GM18507 (cell line): ENCODE results near the gene ACCSL.

Experiments
- DNase-seq: peaks from one replicate; pipeline ENCODE4 v3.0.0; 2011; ENCODE audit warnings: low read depth; ENCODE audit not compliant: insufficient read length; ENCODE audit errors: extremely low spot score
- FAIRE-seq: peaks from 2 replicates; lab custom pipeline; 2011; peaks lifted over from hg19 to GRCh38; lab: Jason Lieb, UNC

ACCSL gene

GRCh38 chr11:44088871-44089270 lies 41.1 kb downstream of the ACCSL start:
- FAIRE-seq (no peak), DNase-seq (no peak)

- DNase-seq (no peak), FAIRE-seq (no peak)
Observed at GRCh38 chr11:44090539-44090938, 42.8 kb downstream of the ACCSL start.

GRCh38 chr11:44094260-44094868 lies 46.6 kb downstream of the ACCSL start:
- peak; percentile 88 for FAIRE-seq
- DNase-seq: peak; percentile 46

- FAIRE-seq: peak; percentile 80
- peak; percentile 92 for DNase-seq
Observed at GRCh38 chr11:44095506-44096359, 48.0 kb downstream of the ACCSL start, which contains the start of gene EXT2. Gene EXT2 (plus strand): TSS chr11:44095678. CDS start chr11:44107713, 12,035 bp downstream.

- FAIRE-seq (no peak), DNase-seq (no peak)
Observed at GRCh38 chr11:44096360-44097185, 48.8 kb downstream of the ACCSL start.

- DNase-seq (no peak), FAIRE-seq (no peak)
Observed at GRCh38 chr11:44097821-44098220, 50.0 kb downstream of the ACCSL start.

- DNase-seq (no peak), FAIRE-seq (no peak)
Observed at GRCh38 chr11:44101098-44101497, 53.3 kb downstream of the ACCSL start.

GRCh38 chr11:44104481-44105294 lies 56.9 kb downstream of the ACCSL start:
- no peak for FAIRE-seq
- DNase-seq: no peak

- DNase-seq (no peak), FAIRE-seq (no peak)
Observed at GRCh38 chr11:44108260-44108659, 60.5 kb downstream of the ACCSL start.
